SK-N-MC (cell line): ENCODE measurements around the gene BMPR2.

Source experiments
- EZH2 ChIP-seq: fragments of 200-600 bp; sonication (generic); IDR thresholded peaks from one replicate; pipeline ENCODE4 v1.6.1; 2017; ENCODE audit warnings: antibody characterized with exemption
- POLR2AphosphoS5 ChIP-seq: IDR thresholded peaks from 2 replicates; pipeline ENCODE4 v1.6.1; 2012; ENCODE audit warnings: mild to moderate bottlenecking, low read depth, low read length, borderline replicate concordance

DNA sequence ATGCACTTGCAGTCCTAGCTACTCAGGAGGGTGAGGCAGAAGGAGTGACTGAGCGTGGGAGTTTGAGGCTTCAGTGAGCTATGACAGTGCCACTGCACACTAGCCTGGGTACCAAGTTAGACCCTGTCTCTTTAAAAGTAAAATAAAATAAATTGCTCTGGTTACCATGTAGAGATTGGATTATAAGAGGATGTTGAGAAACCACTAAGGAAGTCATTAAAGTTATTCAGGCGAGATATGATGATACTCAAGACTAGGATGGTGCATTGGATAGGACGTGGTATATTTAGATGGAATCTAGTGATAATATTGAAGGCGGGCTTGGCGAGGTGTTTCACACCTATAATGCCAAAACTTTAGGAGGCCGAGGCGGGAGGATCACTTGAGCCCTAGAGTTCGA, 50.6 kb downstream of the BMPR2 start:
- no peak for TF ChIP-seq POLR2AphosphoS5
- no peak for TF ChIP-seq EZH2
